ENCODE measurements around the gene FRG1.

DNA sequence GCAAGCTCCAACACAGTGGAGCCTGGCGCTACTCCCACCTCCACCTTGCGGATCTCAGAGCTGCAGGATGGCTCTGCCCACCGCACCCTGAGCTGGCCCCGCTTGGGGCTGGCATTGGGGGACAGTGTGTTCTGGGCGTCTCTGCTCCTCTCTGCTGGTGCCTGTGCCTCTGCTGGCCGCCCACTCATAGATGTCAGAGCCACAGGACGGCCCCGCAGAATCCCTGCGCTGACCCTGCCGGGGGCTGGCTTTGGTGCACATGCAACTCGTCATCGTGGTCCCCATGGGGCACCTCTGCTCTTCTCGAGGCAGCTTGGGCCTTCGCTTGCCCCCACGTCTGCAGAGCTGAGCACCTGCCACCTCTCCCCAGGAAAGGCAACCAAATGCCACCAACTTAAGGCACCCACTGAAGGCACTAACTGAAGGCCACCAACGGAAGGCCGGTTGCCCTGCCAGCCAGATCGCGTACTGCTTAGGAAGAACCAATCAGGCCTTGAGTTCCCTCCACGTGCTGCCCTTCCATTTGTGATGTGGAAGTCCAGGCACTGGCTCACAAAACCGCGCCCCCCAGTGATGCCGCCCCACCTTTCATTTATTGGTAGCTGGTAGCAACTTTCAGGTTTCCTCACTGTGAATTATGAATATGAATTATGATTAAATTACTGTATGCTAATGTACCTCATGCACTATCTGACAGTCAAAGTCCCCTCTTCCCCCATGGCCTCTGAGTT lies 23.3 kb upstream of the FRG1 start:
- TF ChIP-seq, protein P1, sequence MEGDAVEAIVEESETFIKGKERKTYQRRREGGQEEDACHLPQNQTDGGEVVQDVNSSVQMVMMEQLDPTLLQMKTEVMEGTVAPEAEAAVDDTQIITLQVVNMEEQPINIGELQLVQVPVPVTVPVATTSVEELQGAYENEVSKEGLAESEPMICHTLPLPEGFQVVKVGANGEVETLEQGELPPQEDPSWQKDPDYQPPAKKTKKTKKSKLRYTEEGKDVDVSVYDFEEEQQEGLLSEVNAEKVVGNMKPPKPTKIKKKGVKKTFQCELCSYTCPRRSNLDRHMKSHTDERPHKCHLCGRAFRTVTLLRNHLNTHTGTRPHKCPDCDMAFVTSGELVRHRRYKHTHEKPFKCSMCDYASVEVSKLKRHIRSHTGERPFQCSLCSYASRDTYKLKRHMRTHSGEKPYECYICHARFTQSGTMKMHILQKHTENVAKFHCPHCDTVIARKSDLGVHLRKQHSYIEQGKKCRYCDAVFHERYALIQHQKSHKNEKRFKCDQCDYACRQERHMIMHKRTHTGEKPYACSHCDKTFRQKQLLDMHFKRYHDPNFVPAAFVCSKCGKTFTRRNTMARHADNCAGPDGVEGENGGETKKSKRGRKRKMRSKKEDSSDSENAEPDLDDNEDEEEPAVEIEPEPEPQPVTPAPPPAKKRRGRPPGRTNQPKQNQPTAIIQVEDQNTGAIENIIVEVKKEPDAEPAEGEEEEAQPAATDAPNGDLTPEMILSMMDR (IDR thresholded peaks at IDR 0.05) = no peak
- TF ChIP-seq NFE2L1 (CRISPR knock-in tag; IDR thresholded peaks at IDR 0.05) = no peak
- TF ChIP-seq AR (CRISPR knock-in tag; IDR thresholded peaks at IDR 0.05) = no peak
- TF ChIP-seq, protein P2, sequence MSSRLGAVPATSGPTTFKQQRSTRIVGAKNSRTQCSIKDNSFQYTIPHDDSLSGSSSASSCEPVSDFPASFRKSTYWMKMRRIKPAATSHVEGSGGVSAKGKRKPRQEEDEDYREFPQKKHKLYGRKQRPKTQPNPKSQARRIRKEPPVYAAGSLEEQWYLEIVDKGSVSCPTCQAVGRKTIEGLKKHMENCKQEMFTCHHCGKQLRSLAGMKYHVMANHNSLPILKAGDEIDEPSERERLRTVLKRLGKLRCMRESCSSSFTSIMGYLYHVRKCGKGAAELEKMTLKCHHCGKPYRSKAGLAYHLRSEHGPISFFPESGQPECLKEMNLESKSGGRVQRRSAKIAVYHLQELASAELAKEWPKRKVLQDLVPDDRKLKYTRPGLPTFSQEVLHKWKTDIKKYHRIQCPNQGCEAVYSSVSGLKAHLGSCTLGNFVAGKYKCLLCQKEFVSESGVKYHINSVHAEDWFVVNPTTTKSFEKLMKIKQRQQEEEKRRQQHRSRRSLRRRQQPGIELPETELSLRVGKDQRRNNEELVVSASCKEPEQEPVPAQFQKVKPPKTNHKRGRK (CRISPR knock-in tag; IDR thresholded peaks at IDR 0.05; ENCODE audit: borderline replicate concordance) = no peak
- TF ChIP-seq ETV6 (CRISPR knock-in tag; IDR thresholded peaks at IDR 0.05) = no peak
- TF ChIP-seq SMAD4 (CRISPR knock-in tag; IDR thresholded peaks at IDR 0.05) = no peak
- TF ChIP-seq MYBL2 (CRISPR knock-in tag; IDR thresholded peaks at IDR 0.05) = no peak
- TF ChIP-seq ZNF263 (CRISPR knock-in tag; IDR thresholded peaks at IDR 0.05; ENCODE audit: low read depth) = no peak

All from WTC11 (cell line).